PC-3 (cell line): ENCODE results near the gene ZMIZ2. TPM values are rescaled to one million over a fixed set of nuclear protein-coding genes. Genes with fewer than 3 reads are reported as not detected.
"Not testable (repeated sequence)": the region's sequence is repeated elsewhere in the genome, so short reads cannot be mapped to it uniquely, and the experiment has no call there.

ENCODE experiments used
- ATAC-seq: fragments of 200-7000 bp; cut with Tn5 transposase; 2 replicates; pipeline ENCODE4 v1.9.1; 2020; ENCODE audit warnings: mild to moderate bottlenecking, moderate library complexity
- BruUV-seq: library from RNA; stranded (reverse); fragments of 400-500 nt; replicated peaks from 2 replicates; lab custom pipeline; 2021; lab: Mats Ljungman, UMichigan
- CTCF ChIA-PET: fragments of 300-600 bp; sonication (Branson Sonifier 250); formaldehyde crosslinking; loops from one replicate; lab custom pipeline; 2022; ENCODE audit warnings: antibody characterized with exemption; lab: Charles Lee
- POLR2A ChIA-PET: fragments of 300-600 bp; sonication (Branson Sonifier 250); formaldehyde crosslinking; loops from one replicate; lab custom pipeline; 2022; ENCODE audit warnings: antibody characterized with exemption; ENCODE audit not compliant: unreplicated experiment; lab: Charles Lee
- DNase-seq: peaks from one replicate; pipeline ENCODE4 v3.0.0-alpha.2; 2015
- H2AFZ ChIP-seq: fragments of 300-600 bp; sonication (generic); 2 replicates; pipeline ENCODE4 v1.6.0; 2016; ENCODE audit warnings: antibody characterized with exemption, low read length
- H3F3A ChIP-seq: fragments of 300-600 bp; sonication (generic); one replicate; pipeline ENCODE4 v1.6.0; 2017; ENCODE audit warnings: antibody characterized with exemption, low read length, control low read depth, mild to moderate bottlenecking; ENCODE audit not compliant: unreplicated experiment
- H3K27ac ChIP-seq: fragments of 300-600 bp; sonication (generic); 2 replicates; pipeline ENCODE4 v1.5.1; 2016; ENCODE audit warnings: mild to moderate bottlenecking, low read length
- H3K27me3 ChIP-seq: fragments of 300-600 bp; sonication (generic); 2 replicates; pipeline ENCODE4 v1.6.1; 2016; ENCODE audit warnings: low read length, mixed read lengths
- H3K36me3 ChIP-seq: fragments of 300-600 bp; sonication (generic); 2 replicates; pipeline ENCODE4 v1.6.1; 2016; ENCODE audit warnings: low read depth, mixed run types, low read length, mixed read lengths
- H3K4me1 ChIP-seq: fragments of 300-600 bp; sonication (generic); 2 replicates; pipeline ENCODE4 v1.5.1; 2016; ENCODE audit warnings: low read length; ENCODE audit not compliant: insufficient read depth
- H3K4me2 ChIP-seq: fragments of 300-600 bp; sonication (generic); 2 replicates; pipeline ENCODE4 v1.6.0; 2016; ENCODE audit warnings: low read length
- H3K4me3 ChIP-seq: fragments of 300-600 bp; sonication (generic); 2 replicates; pipeline ENCODE4 v1.5.1; 2016; ENCODE audit warnings: mild to moderate bottlenecking, low read length, mixed read lengths
- H3K79me2 ChIP-seq: fragments of 300-600 bp; sonication (generic); 2 replicates; pipeline ENCODE4 v1.6.1; 2017; ENCODE audit warnings: low read length, mixed read lengths
- H3K9ac ChIP-seq: fragments of 300-600 bp; sonication (generic); 2 replicates; pipeline ENCODE4 v1.6.0; 2016; ENCODE audit warnings: mild to moderate bottlenecking, low read length
- H3K9me2 ChIP-seq: fragments of 300-600 bp; sonication (generic); replicated peaks from 2 replicates; pipeline ENCODE4 v1.6.1; 2016; ENCODE audit warnings: mixed run types, low read length, mixed read lengths
- H3K9me3 ChIP-seq: fragments of 300-600 bp; sonication (generic); 2 replicates; pipeline ENCODE4 v1.6.1; 2016; ENCODE audit warnings: low read length, mixed read lengths
- H4K20me1 ChIP-seq: fragments of 300-600 bp; sonication (generic); 2 replicates; pipeline ENCODE4 v1.6.1; 2016; ENCODE audit warnings: low read length, mixed read lengths
- CTCF ChIP-seq: fragments of 300-600 bp; sonication (generic); conservative IDR thresholded peaks from 2 replicates; pipeline ENCODE4 v1.5.1; 2017; ENCODE audit warnings: antibody characterized with exemption, low read depth, mild to moderate bottlenecking, low read length
- EZH2 ChIP-seq: fragments of 300-600 bp; sonication (generic); IDR thresholded peaks from one replicate; pipeline ENCODE4 v1.6.1; 2017; ENCODE audit warnings: antibody characterized with exemption, mild to moderate bottlenecking, low read length; ENCODE audit not compliant: unreplicated experiment
- EZH2phosphoT487 ChIP-seq: fragments of 300-600 bp; sonication (generic); IDR thresholded peaks from 2 replicates; pipeline ENCODE4 v1.6.1; 2018; ENCODE audit warnings: mild to moderate bottlenecking, antibody characterized with exemption, low read length, borderline replicate concordance
- intact Hi-C: fragments of 100-400 bp; cut with micrococcal nuclease; formaldehyde crosslinking; loops from 2 replicates; pipeline ENCODE4 v1.9.0; 2023
- total RNA-seq: library from RNA; depleted of rRNA; stranded (reverse); fragments of >200 nt; gene quantifications from 2 replicates; pipeline ENCODE4 v1.2.3, GENCODE V29; 2014

Gene ZMIZ2
- total RNA-seq, 1 experiment from 2014 or later, result 18.3 TPM

GRCh38 chr7:44771358-44771757, 22.7 kb downstream of the ZMIZ2 start:
- H3K27me3 ChIP-seq, result no peaks in the 10 kb centered on the region
- H3K36me3 ChIP-seq, result peaks cover 14% of the 10 kb centered on the region; the same call in 1 of the 2 replicates
- no peak overlapping the region for H3K4me3 ChIP-seq
- no peaks in the 10 kb centered on the region for H3K79me2 ChIP-seq
- POLR2A ChIA-PET, result interaction anchor here (0.5 kb wide), 1 partner anchor 96 kb away, joined by 8 read pairs; no protein-coding TSS in a partner anchor
- H3K9me3 ChIP-seq, result no peaks in the 10 kb centered on the region
- H2AFZ ChIP-seq, result no peak overlapping the region
- H3K27ac ChIP-seq, result no peak overlapping the region
- no peak overlapping the region for H3K9ac ChIP-seq
- no peaks in the 10 kb centered on the region for H3K9me2 ChIP-seq
- CTCF ChIA-PET, result no interaction called here
- intact Hi-C loops, result no loop called here
- no peaks in the 10 kb centered on the region for H3F3A ChIP-seq
- TF ChIP-seq CTCF (no peak), EZH2 (no peak), EZH2phosphoT487 (no peak)
- no TSS peak for BruUV-seq
- DNase-seq (no peak), ATAC-seq (no peak)
- no peaks in the 10 kb centered on the region for H3K4me1 ChIP-seq
- no peaks in the 10 kb centered on the region for H4K20me1 ChIP-seq
- H3K4me2 ChIP-seq, result no peak overlapping the region

GRCh38 chr7:44772440-44772839, 23.8 kb downstream of the ZMIZ2 start:
- Histone ChIP-seq H3K79me2 (no peaks in the 10 kb centered on the region), H3K9me3 (no peaks in the 10 kb centered on the region), H3K9me2 (no peaks in the 10 kb centered on the region), H3K4me1 (no peaks in the 10 kb centered on the region), H3F3A (no peaks in the 10 kb centered on the region), H3K27ac (no peak overlapping the region), H3K4me2 (no peak overlapping the region), H3K36me3 (peaks cover 4% of the 10 kb centered on the region; the same call in 1 of the 2 replicates), H3K27me3 (no peaks in the 10 kb centered on the region), H3K9ac (no peak overlapping the region), H4K20me1 (no peaks in the 10 kb centered on the region), H2AFZ (no peak overlapping the region), H3K4me3 (no peak overlapping the region)
- BruUV-seq, result no TSS peak
- intact Hi-C loops, result no loop called here
- TF ChIP-seq EZH2, result no peak
- no peak for TF ChIP-seq EZH2phosphoT487
- TF ChIP-seq CTCF, result no peak
- DNase-seq, result no peak
- ChIA-PET CTCF (interaction anchor here (0.6 kb wide), 1 partner anchor 11 kb away, joined by 4 read pairs; no protein-coding TSS in a partner anchor), POLR2A (interaction anchor here (0.6 kb wide), 1 partner anchor 23 kb away, joined by 3 read pairs; no protein-coding TSS in a partner anchor)
- ATAC-seq, result peak; percentile 4; the same call in 1 of the 2 replicates

GRCh38 chr7:44772867-44773266, 24.2 kb downstream of the ZMIZ2 start:
- ATAC-seq, result no peak; the same call in 1 of the 2 replicates
- Histone ChIP-seq H3K36me3 (peaks cover 1% of the 10 kb centered on the region; the same call in 1 of the 2 replicates), H3K9me3 (no peaks in the 10 kb centered on the region), H3K27ac (no peak overlapping the region), H3K9me2 (no peaks in the 10 kb centered on the region), H2AFZ (no peak overlapping the region), H3K9ac (no peak overlapping the region), H3K79me2 (no peaks in the 10 kb centered on the region), H3K27me3 (no peaks in the 10 kb centered on the region), H3K4me3 (no peak overlapping the region), H3F3A (no peaks in the 10 kb centered on the region), H3K4me2 (no peak overlapping the region), H3K4me1 (no peaks in the 10 kb centered on the region), H4K20me1 (no peaks in the 10 kb centered on the region)
- TF ChIP-seq CTCF (no peak), EZH2 (no peak), EZH2phosphoT487 (no peak)
- no TSS peak for BruUV-seq
- intact Hi-C loops, result no loop called here
- ChIA-PET CTCF (interaction anchor here (0.6 kb wide), 1 partner anchor 11 kb away, joined by 4 read pairs; no protein-coding TSS in a partner anchor), POLR2A (no interaction called here)
- DNase-seq, result no peak

GRCh38 chr7:44774486-44774885, 25.8 kb downstream of the ZMIZ2 start:
- H3F3A ChIP-seq, CTCF ChIA-PET, BruUV-seq, H2AFZ ChIP-seq, H3K4me2 ChIP-seq, H3K4me1 ChIP-seq, DNase-seq, H3K79me2 ChIP-seq, H3K27me3 ChIP-seq, H3K27ac ChIP-seq, H4K20me1 ChIP-seq, H3K4me3 ChIP-seq, ATAC-seq, intact Hi-C loops, H3K9ac ChIP-seq, H3K9me2 ChIP-seq, H3K9me3 ChIP-seq, H3K36me3 ChIP-seq: not testable (repeated sequence)
- POLR2A ChIA-PET, result interaction anchor here (0.6 kb wide), 1 partner anchor 203 kb away, joined by 5 read pairs; no protein-coding TSS in a partner anchor
